Hypothalamus (tissue), 51 donors: ENCODE results near the gene ANTXR1.

Source experiments
- DNase-seq, 51 donors: peaks; one replicate each; lab custom pipeline; 2025; lab: John Stamatoyannopoulos, UW

Gene ANTXR1

DNA sequence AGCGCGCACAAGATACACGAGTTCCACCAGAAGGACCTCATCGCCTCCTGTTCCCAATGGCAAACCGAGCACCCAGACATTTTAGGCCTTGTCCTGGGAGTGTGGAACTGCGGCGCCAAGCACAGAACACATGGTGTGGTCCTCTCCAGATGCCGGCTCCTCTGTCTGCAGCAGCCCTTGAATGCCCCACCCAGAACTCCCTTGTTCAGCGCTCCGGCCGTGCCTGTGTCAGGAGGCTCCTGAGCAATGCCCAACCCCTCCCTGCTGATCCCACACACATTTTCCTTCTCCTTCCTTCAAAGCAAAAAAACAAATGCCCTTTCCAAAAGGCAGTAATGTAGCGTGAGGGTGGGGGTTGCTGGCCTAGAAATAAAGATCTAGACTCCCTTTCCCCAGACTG is 284.2 kb downstream of the ANTXR1 start:
- no peak for DNase-seq

DNA sequence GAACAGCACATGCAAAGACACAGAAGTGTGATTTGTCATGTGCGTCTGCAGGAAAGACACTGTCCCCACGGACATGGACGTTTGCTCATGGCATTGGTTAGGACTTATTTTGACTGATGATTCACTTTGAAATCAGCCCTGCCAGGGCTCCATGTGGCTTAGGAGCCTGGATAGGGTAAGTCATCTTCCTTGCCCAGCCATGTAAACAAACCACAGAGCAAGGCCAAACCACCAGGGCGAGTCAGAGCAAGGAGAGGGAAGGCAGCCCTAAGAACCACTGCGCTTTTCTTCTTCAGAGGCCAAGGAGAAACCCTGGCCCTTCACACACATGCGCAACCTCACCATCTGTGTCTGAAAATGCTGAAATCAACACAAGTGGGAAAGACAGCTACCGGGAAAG is 285.3 kb downstream of the ANTXR1 start:
- no peak for DNase-seq

GRCh38 chr2:69298862-69299261 is 285.9 kb downstream of the ANTXR1 start:
- no peak for DNase-seq
